Activated T-cell treated with anti-CD3 and anti-CD28 coated beads for 48 hours (primary cell): ENCODE results near the gene PRKCE.

Experiments used
- DNase-seq: peaks from one replicate; pipeline ENCODE4 v3.0.0-alpha.2; 2020; ENCODE audit warnings: low read depth

Gene PRKCE

GRCh38 chr2:45964906-45965305, 313.4 kb downstream of the PRKCE start:
- no peak for DNase-seq

- DNase-seq, result no peak
Measured at GRCh38 chr2:45965871-45966498, 314.5 kb downstream of the PRKCE start.

DNA sequence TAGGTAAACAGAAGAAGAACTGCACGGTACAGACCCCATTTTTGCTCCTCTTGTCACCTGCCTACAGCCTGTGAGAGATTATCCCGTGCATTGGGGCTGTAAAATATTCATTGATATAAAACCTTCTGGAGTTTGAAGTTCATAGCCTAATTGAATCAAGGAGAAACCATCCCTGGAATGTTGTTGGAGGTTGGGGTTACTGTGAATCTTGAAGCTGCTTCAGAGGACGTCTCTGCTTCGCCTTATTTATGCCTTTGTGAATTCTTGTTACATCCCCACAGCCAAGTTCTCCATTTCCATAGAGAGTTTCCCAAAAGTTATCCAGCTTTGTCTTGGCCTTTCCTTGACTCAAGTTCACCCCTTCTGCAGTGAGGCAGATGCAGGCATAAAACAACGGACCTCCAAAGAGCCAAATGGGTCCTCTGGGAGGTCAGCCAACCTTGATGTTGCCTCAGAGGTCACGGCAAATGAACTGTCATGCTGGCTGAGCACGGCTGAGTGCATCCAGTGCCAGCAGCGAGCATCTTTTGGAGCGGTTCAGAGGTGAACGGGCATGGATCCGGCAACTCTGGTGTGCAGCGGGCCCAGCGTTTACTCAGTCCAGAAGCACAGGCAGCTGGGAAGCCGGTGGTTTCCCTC, 317.6 kb downstream of the PRKCE start:
- DNase-seq, result no peak

DNA sequence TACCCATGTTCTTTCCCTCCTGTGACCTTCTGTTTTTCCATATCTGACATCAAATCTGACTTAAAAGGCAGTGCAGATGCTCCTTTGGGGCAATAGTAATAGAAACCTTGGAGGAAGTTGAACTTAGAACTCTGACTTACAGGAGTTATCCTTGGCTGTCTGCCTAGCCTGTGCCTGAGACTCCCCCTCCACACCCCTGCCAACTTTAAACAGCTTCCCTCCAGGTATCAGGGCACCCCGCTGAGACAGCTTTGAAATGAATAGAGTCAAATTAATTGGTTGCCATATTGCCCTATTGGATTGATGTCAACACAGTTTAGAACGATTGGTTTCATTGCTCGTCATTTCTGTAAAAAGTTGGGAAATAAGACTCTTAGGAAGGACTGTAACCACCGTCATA, 322.0 kb downstream of the PRKCE start:
- no peak for DNase-seq

DNA sequence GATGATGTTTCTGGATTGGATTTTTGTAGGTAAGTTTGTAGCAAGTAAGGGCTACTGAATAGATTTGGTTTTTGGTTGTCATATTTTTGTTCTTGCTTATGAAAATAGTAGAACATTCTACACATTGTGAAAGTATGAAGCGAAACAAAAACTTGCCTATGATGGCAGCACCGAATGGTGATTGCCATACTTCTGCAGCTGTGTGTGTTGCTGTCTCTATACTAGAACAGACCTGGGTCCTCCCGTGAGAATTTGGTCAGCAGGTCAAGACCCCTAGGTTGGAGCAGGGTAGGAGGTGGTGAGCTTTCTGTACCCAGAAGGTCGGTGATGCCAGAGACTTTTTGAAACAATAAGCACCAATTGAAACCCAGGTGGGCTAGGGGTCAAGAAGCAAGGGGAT, 322.6 kb downstream of the PRKCE start:
- no peak for DNase-seq

GRCh38 chr2:45974762-45975408, 323.4 kb downstream of the PRKCE start:
- DNase-seq, result no peak

DNA sequence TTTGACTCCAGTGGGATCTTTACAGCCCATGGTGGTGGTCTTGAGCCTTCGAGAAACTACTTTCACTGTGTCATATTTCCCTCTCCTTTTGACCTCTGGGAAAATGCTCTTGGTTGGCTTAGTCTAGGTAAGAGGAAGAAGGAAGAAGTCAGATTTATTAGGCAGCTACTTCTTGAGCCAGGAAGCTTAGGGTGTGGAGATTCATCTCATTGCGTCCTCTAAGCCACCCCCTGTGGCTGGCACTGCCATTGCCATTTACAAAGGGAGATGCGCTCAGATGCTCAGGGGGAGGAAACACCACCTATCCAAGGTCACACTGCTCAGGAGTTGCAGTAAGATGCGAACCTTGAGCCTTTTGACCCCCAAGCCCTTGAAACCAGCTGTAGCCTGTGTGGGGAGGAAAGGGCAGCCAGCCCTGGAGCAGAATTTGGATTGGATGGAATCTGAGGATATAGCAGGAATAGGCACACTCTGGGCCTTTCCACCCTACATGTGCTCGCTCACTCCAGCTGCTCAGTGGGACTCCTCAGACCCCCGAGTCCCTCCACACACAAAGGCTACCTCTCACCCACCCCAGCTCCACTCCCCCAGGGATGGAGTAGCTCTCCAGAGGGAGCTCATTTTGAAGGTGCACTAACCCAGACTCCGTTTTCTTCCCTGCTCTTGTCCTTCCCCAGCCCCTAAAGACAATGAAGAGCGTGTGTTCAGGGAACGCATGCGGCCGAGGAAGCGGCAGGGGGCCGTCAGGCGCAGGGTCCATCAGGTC, 324.5 kb downstream of the PRKCE start:
- no peak for DNase-seq

- DNase-seq, result no peak
Measured at GRCh38 chr2:45978302-45978859, 326.9 kb downstream of the PRKCE start.

- DNase-seq, result no peak
Measured at GRCh38 chr2:45979065-45979464, 327.6 kb downstream of the PRKCE start.

GRCh38 chr2:45980161-45980865, 328.8 kb downstream of the PRKCE start:
- no peak for DNase-seq

DNA sequence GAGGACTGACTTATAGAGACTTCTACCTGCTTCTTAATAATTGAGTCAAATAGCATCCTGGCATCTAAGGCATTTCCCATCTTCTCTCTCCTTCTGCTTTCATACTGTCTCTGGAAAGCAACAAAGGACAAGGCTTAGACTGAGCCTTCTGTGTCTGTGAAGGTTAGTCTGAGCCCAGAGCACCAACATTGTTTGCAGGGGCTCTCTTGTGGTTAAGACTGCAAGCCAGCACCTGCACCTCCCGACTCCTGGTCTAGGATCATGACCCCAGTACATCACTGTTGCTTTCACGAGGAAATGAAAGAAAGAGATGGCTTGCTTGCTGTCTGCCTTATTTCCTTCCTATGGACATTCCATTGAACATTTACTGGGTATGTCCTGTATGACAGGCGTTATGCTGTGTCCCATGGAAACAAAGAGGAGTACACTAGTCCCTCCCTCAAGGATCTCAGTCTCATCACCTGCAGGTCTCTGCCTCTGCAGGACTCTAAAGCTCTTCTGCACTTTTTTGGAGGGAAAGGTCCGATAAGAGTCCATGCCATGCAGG, 330.0 kb downstream of the PRKCE start:
- no peak for DNase-seq

- no peak for DNase-seq
Measured at GRCh38 chr2:45982096-45982495, 330.6 kb downstream of the PRKCE start.

DNA sequence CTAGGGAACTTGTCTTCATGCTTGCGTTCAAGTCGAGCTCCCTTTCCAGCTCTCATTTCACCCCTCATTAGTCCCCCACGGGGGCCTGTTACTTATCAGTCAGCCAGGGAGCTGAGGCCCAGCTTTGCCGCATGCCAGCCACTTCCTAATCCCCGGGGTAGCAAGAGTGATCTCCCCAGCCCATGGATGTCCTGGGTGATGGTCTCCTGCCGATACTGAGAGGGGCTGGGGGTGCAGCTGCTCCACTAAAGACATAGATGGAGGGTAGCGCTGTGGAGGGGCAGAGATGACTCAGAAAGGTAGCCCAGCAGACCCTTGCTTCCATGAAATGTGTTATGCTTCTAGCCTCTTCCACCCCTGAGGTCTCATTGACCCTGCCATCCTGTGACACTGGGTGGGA, 331.7 kb downstream of the PRKCE start:
- no peak for DNase-seq

- DNase-seq, result no peak
Measured at GRCh38 chr2:45984366-45984765, 332.9 kb downstream of the PRKCE start.

DNA sequence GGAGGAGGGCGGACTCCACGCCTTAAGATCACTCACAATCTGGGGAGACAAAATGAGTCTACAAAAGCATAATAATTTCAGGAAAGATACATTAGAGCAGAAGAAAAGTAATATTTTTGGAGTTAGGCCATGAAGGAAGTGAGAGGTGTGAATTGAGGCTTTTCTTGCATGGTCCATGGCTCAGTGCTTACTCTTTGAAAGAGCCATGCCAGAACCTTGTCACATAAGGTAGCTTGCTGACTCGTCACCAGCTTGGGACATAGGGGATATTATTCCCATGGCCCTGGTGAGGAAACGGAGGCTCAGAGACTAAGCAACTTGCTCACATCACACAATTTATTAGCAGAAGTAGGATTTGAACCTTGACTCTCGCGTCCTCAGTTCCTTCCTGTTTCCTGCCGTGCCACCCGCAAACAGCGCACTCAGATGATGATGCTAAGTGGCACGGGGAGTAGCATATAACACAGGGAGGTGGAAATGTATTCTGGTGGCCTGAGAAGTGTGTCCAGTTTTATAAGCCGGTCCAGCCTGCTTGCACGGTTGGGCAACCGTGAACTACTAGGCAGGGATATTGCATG, 333.5 kb downstream of the PRKCE start:
- DNase-seq, result no peak

DNA sequence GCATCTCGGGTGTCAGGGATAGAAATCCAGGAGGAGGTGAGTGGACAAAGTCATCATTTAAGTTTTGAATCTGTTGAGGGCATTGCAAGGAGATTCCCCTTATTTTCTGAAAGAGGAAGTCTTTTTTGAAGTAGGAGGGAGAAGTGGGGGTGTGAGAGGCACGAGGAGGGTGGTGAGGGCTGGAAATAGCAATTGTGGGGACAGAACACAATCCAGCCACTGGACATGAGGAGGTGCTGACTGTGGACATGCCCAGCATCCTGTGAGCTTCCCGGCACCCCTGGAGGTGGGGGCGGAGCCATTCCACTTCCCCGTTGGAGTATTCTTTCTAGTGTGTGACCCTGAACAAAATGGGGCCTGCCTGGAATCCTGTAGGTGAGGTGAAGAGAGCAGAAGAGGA, 335.0 kb downstream of the PRKCE start:
- DNase-seq, result no peak

DNA sequence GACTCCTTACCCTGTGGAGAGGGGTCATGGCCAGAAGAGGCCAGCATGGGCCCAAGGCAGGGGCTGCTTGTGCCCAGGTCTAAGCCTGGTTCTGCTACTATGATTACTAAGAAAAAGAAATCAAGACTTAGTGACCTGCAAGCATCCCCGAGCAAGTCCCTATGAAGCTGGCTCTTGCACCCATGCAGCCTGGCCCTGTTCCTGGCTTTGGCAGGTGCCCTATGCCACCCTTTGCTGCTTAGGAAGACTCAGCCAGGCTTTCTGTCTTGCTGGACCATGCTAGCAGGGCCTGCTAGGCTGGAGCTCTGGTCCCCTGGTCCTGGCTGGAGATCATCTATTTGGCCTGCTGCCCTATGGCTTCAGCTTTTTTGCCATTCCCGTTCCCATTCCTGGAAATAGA, 336.4 kb downstream of the PRKCE start:
- no peak for DNase-seq

- DNase-seq, result no peak
Measured at GRCh38 chr2:45988879-45989278, 337.4 kb downstream of the PRKCE start.

GRCh38 chr2:45990131-45990530, 338.7 kb downstream of the PRKCE start:
- DNase-seq, result no peak

DNA sequence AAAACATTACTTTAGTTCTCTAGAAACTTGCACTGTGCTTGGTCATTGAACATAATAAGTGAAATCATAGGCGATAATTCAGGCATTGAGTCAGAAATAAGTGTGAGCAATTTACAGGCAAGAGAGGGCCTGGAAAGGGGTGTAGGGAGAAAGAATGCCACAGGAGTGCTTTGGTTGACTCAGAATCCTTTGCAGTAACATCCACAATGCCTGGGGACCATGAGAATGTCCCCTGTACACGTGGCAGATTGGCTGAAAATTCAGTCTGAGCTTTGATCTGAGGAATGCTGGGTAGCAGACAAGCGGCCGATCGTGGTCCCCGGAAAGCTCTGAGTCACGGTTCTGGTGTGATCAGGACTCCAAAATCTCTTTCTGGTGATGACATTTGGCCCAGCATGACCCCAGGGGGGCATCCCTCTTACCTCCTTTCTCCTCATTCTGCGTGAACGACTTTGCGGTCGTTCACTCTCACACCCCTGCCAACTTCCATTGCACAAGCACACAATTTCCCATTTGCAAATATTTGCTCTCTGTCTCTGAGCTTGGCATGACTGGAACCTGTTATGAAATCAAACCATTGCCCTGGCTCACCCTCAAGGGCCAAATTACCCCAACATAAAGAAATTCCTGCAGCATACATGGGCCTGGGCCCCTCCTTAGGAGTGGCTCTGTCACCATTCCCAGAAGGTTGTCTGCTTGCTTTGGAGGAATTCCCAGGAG, 340.7 kb downstream of the PRKCE start:
- DNase-seq, result no peak
